Breast epithelium (tissue), 4 donors: ENCODE data around the gene ZKSCAN4. TPM values are rescaled to one million over a fixed set of nuclear protein-coding genes. Genes with fewer than 3 reads are reported as not detected.

ENCODE experiments used
- DNase-seq, 2 donors: peaks; one replicate each; pipeline ENCODE4 v3.0.0-alpha.2; 2019; ENCODE audit warnings: low spot score in 2 of 2
- H3K27ac ChIP-seq, 2 donors: fragments of 200-600 bp; sonication (generic) in 1 of 2; one replicate each; pipeline ENCODE4 v1.5.1; 2016 to 2019; ENCODE audit warnings: mild to moderate bottlenecking in 1 of 2
- H3K27me3 ChIP-seq, 2 donors: fragments of 200-600 bp; sonication (generic) in 1 of 2; one replicate each; pipeline versions ENCODE4 v1.5.1 to v1.6.0; 2017 to 2019; ENCODE audit warnings: control low read depth in 1 of 2, mild to moderate bottlenecking in 1 of 2
- H3K36me3 ChIP-seq: fragments of 200-600 bp; one replicate; pipeline ENCODE4 v1.5.1; 2019
- H3K4me1 ChIP-seq, 2 donors: fragments of 200-600 bp; sonication (generic); one replicate each; pipeline ENCODE4 v1.5.1; 2016 to 2019; ENCODE audit warnings: control low read depth in 1 of 2
- H3K4me3 ChIP-seq, 3 donors: fragments of 200-600 bp; sonication (generic); 1 replicate in 2 of 3; 2 replicates in 1 of 3; pipeline ENCODE4 v1.5.1; 2016 to 2019; ENCODE audit warnings: mild to moderate bottlenecking in 3 of 3, moderate library complexity in 2 of 3
- H3K9me3 ChIP-seq, 2 donors: fragments of 200-600 bp; sonication (generic) in 1 of 2; one replicate each; pipeline ENCODE4 v1.5.1; 2016 to 2019; ENCODE audit warnings: control low read depth in 1 of 2
- CTCF ChIP-seq, 3 donors: fragments of 450-650 bp; IDR thresholded peaks; one replicate each; pipeline ENCODE4 v1.5.1; 2016 to 2017; ENCODE audit warnings: antibody characterized with exemption in 3 of 3, mild to moderate bottlenecking in 3 of 3, moderate library complexity in 3 of 3
- POLR2A ChIP-seq: fragments of 450-650 bp; IDR thresholded peaks from one replicate; pipeline ENCODE4 v1.6.1; 2016; ENCODE audit warnings: antibody characterized with exemption, mild to moderate bottlenecking, moderate library complexity
- POLR2AphosphoS5 ChIP-seq, 3 donors: sonication (generic); formaldehyde crosslinking; IDR thresholded peaks; one replicate each; pipeline ENCODE4 v1.6.1; 2017; ENCODE audit warnings: antibody characterized with exemption in 3 of 3
- intact Hi-C: fragments of 100-400 bp; cut with DNase I; formaldehyde crosslinking; loops from one replicate; pipeline ENCODE4 v1.15.1; 2023; ENCODE audit warnings: low total_unique reads
- total RNA-seq, 3 donors: library from RNA; depleted of rRNA; stranded (reverse); fragments of >200 nt; gene quantifications; one replicate each; pipeline ENCODE4 v1.1.0, GENCODE V29; 2016

ZKSCAN4 gene
- total RNA-seq, 3 donors from 2014 or later, result 2.4 to 7.2 (median 5.9) TPM

GRCh38 chr6:28235912-28236452 is 16.1 kb downstream of the ZKSCAN4 start:
- Histone ChIP-seq H3K27me3 (no peaks in the 10 kb centered on the region), H3K4me1 (no peaks in the 10 kb centered on the region), H3K9me3 (no peaks in the 10 kb centered on the region), H3K36me3 (no peaks in the 10 kb centered on the region), H3K27ac (no peak overlapping the region), H3K4me3 (no peak overlapping the region)
- no peak for TF ChIP-seq CTCF (IDR thresholded peaks at IDR 0.05)
- no peak for TF ChIP-seq POLR2A
- no peak for TF ChIP-seq POLR2AphosphoS5 (IDR thresholded peaks at IDR 0.05)
- intact Hi-C loops, result loop anchor here (2.0 kb wide), 1 partner anchor 67 kb away; no protein-coding TSS in a partner anchor
- no peak for DNase-seq

- Histone ChIP-seq H3K4me3 (no peak overlapping the region), H3K36me3 (peaks cover 7% of the 10 kb centered on the region), H3K9me3 (no peaks in the 10 kb centered on the region), H3K27ac (no peak overlapping the region), H3K4me1 (no peaks in the 10 kb centered on the region), H3K27me3 (no peaks in the 10 kb centered on the region)
- no peak for DNase-seq
- no peak for TF ChIP-seq CTCF (IDR thresholded peaks at IDR 0.05)
- no peak for TF ChIP-seq POLR2A
- no peak for TF ChIP-seq POLR2AphosphoS5 (IDR thresholded peaks at IDR 0.05)
- intact Hi-C loops, result no loop called here
Observed at GRCh38 chr6:28232785-28233184, 19.3 kb downstream of the ZKSCAN4 start.

DNA sequence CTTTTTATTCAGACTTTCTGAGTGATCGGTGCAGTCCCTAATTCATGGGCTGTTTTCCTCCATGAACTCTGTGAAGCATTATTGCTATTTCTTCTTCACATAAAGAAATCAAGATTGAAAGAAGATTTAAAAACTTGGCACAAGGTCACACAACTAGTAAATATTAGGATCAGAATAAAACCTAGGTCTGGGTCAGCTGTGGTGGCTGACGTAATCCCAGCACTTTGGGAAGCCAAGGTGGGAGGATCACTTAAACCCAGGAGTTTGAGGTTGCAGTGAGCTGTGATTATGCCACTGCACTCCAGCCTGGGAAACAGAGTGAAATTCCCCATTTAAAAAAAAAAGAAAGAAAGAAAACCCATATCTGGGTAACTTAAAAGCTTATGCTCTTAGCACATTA is 25.6 kb downstream of the ZKSCAN4 start:
- peaks cover 0 to 11% of the 10 kb centered on the region in 2 donors for H3K27me3 ChIP-seq
- no peak for TF ChIP-seq POLR2AphosphoS5 (IDR thresholded peaks at IDR 0.05)
- no peak for TF ChIP-seq POLR2A
- TF ChIP-seq CTCF (IDR thresholded peaks at IDR 0.05), result no peak
- H3K27ac ChIP-seq, result no peak overlapping the region
- no peaks in the 10 kb centered on the region for H3K9me3 ChIP-seq
- peaks cover 7% of the 10 kb centered on the region for H3K36me3 ChIP-seq
- no peak for DNase-seq
- H3K4me3 ChIP-seq, result no peak overlapping the region
- intact Hi-C loops, result no loop called here
- no peaks in the 10 kb centered on the region for H3K4me1 ChIP-seq

DNA sequence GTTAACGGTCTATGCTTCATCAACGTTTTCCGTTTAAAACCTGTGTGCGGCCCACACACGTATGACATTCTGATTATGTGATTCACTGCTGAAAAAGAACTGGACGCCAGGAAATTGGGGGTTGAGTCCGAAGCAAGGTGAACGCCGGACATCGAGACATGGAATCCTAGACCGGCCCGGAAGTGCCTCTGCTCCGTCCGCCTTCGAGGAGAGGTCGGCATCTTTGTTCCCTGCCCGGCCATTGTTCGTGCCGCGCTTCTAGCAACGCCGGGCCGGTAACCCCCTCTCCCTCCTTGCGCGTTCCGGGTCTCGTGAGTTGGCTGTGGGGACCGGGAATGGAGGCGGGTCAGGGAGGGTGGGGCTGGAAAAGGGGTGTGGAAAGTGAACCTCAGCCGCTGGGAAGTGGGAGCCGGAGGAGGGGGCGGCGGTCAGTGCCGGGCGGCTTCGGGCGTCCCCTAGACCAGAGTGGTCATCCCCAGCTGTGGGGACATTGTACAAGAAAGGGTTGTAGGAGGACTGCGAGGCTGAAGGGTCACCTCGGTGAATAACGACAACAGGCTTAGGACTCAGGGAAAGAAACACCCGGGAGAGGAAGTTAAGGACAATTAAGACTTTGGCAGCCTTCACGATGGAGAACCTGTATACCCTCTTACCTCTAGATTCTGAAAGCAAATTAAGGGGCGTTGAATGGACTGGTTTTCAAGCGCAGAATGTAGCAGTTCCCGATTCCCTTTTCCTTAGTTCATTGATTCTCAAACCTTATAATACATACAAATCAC is 26.8 kb downstream of the ZKSCAN4 start, which contains the start of gene ZSCAN9:
ZSCAN9 (plus strand) TSS at position 220 of the 779 bp plus-strand sequence. CDS start 1,810 bp downstream, outside the sequence.
- DNase-seq, result peak; percentile 70 to 80
- H3K4me1 ChIP-seq, result no peaks in the 10 kb centered on the region
- H3K27ac ChIP-seq, result peak within 1 kb of the TSS; percentile 75
- no peaks in the 10 kb centered on the region for H3K9me3 ChIP-seq
- H3K36me3 ChIP-seq, result peaks cover 2% of the 10 kb centered on the region
- H3K27me3 ChIP-seq, result peaks cover 0 to 13% of the 10 kb centered on the region in 2 donors
- H3K4me3 ChIP-seq, result peak within 1 kb of the TSS; percentile 71 to 83 (median 81)
- no peak for TF ChIP-seq POLR2A
- peak; percentile 60 to 71 (median 67) for TF ChIP-seq POLR2AphosphoS5 (IDR thresholded peaks at IDR 0.05)
- TF ChIP-seq CTCF (IDR thresholded peaks at IDR 0.05), result no peak
- intact Hi-C loops, result no loop called here
